Esophagus muscularis mucosa (tissue), 4 donors: Measurements from ENCODE around the gene LRRC56. TPM values are rescaled to one million over a fixed set of nuclear protein-coding genes. Genes with fewer than 3 reads are reported as not detected.

Experiments used
- DNase-seq: peaks from one replicate; pipeline ENCODE4 v3.0.0-alpha.2; 2017; ENCODE audit errors: extremely low spot score
- H3K27ac ChIP-seq, 4 donors: fragments of 200-600 bp; sonication (generic); replicated peaks in 1 of 4; 1 replicate in 3 of 4; 2 replicates in 1 of 4; pipeline ENCODE4 v1.5.1; 2016 to 2019; ENCODE audit warnings: mild to moderate bottlenecking in 1 of 4
- H3K27me3 ChIP-seq, 4 donors: fragments of 200-600 bp; sonication (generic); one replicate each; pipeline versions ENCODE4 v1.5.1 to v1.6.0; 2016 to 2019
- H3K36me3 ChIP-seq, 4 donors: fragments of 200-600 bp; sonication (generic); one replicate each; pipeline ENCODE4 v1.5.1; 2016 to 2019
- H3K4me1 ChIP-seq, 4 donors: fragments of 200-600 bp; sonication (generic); one replicate each; pipeline ENCODE4 v1.5.1; 2016 to 2019
- H3K4me3 ChIP-seq, 4 donors: fragments of 200-600 bp; sonication (generic); 1 replicate in 2 of 4; 2 replicates in 2 of 4; pipeline ENCODE4 v1.5.1; 2016 to 2019; ENCODE audit warnings: mild to moderate bottlenecking in 4 of 4, moderate library complexity in 1 of 4
- H3K9me3 ChIP-seq, 4 donors: fragments of 200-600 bp; sonication (generic); 1 replicate in 3 of 4; 2 replicates in 1 of 4; pipeline ENCODE4 v1.5.1; 2016 to 2019
- EP300 ChIP-seq: sonication (generic); formaldehyde crosslinking; IDR thresholded peaks from one replicate; pipeline ENCODE4 v1.6.1; 2017; ENCODE audit warnings: antibody characterized with exemption
- POLR2A ChIP-seq: fragments of 450-650 bp; IDR thresholded peaks from one replicate; pipeline ENCODE4 v1.6.1; 2017; ENCODE audit warnings: antibody characterized with exemption, moderate library complexity, mild to moderate bottlenecking, low read depth
- POLR2AphosphoS5 ChIP-seq, 2 donors: sonication (generic); formaldehyde crosslinking; IDR thresholded peaks; one replicate each; pipeline ENCODE4 v1.6.1; 2017; ENCODE audit warnings: antibody characterized with exemption in 2 of 2
- WGBS: methylation state at CpG from one replicate; pipeline ENCODE4 v1.1.5; 2018; 5-methylcytosine and 5-hydroxymethylcytosine counted together
- intact Hi-C: fragments of 100-400 bp; cut with DNase I; formaldehyde crosslinking; loops from one replicate; pipeline ENCODE4 v1.15.1; 2023
- total RNA-seq, 4 donors: library from RNA; depleted of rRNA; stranded (reverse); fragments of >200 nt; gene quantifications; one replicate each; pipeline versions ENCODE4 v1.1.0 to v1.2.1, GENCODE V29; 2016
- TF ChIP-seq, protein P1 (sequence below), 3 experiments: fragments of 200-600 bp in 2 of 3; fragments of 450-650 bp in 1 of 3; sonication (generic) in 2 of 3; IDR thresholded peaks; one replicate each; pipeline ENCODE4 v1.5.1; 2017 to 2019; ENCODE audit warnings: antibody characterized with exemption in 3 of 3, mild to moderate bottlenecking in 2 of 3, moderate library complexity in 1 of 3

The LRRC56 gene
- total RNA-seq, 4 donors from 2014 or later: 0.19 to 0.33 TPM; not detected in 2

DNA sequence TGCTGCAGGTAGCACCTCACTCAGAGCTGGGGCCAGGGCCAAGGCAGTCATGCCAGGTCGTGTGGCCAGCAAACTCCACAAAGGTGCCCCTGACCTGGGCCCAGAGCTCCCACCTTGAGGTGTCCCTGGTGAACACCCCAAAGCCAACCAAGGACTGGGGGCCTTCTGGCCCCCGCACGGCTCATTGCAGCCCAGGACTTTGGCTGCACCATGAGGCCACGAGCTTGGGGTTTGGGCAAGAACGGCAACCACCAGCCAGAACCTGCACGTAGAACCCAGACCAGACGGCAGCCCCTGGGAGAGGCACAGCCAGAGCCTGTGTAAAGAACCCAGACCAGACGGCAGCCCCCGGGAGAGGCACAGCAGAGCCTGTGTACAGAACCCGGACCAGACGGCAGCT lies 7.8 kb downstream of the LRRC56 start:
- H3K36me3 ChIP-seq: no peaks in the 10 kb centered on the region
- WGBS: 94% methylated on average over 8 of the region's 11 CpGs
- H3K4me1 ChIP-seq: no peaks in the 10 kb centered on the region
- TF ChIP-seq, protein P1, sequence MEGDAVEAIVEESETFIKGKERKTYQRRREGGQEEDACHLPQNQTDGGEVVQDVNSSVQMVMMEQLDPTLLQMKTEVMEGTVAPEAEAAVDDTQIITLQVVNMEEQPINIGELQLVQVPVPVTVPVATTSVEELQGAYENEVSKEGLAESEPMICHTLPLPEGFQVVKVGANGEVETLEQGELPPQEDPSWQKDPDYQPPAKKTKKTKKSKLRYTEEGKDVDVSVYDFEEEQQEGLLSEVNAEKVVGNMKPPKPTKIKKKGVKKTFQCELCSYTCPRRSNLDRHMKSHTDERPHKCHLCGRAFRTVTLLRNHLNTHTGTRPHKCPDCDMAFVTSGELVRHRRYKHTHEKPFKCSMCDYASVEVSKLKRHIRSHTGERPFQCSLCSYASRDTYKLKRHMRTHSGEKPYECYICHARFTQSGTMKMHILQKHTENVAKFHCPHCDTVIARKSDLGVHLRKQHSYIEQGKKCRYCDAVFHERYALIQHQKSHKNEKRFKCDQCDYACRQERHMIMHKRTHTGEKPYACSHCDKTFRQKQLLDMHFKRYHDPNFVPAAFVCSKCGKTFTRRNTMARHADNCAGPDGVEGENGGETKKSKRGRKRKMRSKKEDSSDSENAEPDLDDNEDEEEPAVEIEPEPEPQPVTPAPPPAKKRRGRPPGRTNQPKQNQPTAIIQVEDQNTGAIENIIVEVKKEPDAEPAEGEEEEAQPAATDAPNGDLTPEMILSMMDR (IDR thresholded peaks at IDR 0.05): no peak
- TF ChIP-seq EP300 (no peak), POLR2A (no peak), POLR2AphosphoS5 (IDR thresholded peaks at IDR 0.05) (no peak)
- H3K9me3 ChIP-seq: no peaks in the 10 kb centered on the region
- no peak for DNase-seq
- H3K4me3 ChIP-seq: no peak overlapping the region
- no peak overlapping the region for H3K27ac ChIP-seq
- peaks cover 0 to 32% (median 0%) of the 10 kb centered on the region in 4 donors for H3K27me3 ChIP-seq
- intact Hi-C loops: no loop called here

GRCh38 chr11:548700-549603 lies 11.6 kb downstream of the LRRC56 start:
- 88% methylated on average over 30 of the region's 32 CpGs for WGBS
- no peak for TF ChIP-seq EP300
- no peak overlapping the region for H3K27ac ChIP-seq
- peaks cover 3 to 64% (median 17%) of the 10 kb centered on the region in 4 donors for H3K27me3 ChIP-seq
- intact Hi-C loops: no loop called here
- H3K4me1 ChIP-seq: no peaks in the 10 kb centered on the region
- no peak overlapping the region for H3K4me3 ChIP-seq
- no peaks in the 10 kb centered on the region for H3K36me3 ChIP-seq
- DNase-seq: no peak
- H3K9me3 ChIP-seq: no peaks in the 10 kb centered on the region

DNA sequence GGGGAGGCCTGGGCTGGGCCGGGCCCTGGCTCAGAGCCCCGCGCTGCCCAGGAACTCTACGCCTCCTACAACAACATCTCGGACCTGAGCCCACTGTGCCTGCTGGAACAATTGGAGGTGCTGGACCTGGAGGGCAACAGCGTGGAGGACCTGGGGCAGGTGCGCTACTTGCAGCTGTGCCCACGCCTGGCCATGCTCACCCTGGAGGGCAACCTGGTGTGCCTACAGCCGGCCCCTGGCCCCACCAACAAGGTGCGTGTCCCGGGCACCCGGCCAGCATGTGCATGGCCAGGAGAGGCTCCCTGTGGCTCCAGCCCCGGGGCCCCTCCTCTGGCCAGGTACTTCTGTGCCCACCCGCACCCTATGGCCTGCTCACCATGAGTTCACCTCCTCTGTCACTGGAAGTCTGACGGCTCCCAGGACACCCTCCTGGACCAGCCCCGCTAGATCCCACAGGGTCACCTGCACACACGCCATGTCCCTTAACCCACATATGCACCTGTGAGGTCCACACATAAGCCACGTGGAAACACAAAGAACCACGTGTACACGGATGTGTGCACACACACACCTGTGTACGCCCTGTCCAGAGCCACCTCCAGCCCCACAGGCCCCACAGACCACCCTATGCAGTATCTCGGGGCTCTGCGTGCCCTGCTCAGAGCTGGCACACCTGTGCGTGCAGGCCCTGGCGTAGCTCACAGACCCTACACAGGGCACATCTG lies 12.9 kb downstream of the LRRC56 start:
- WGBS: 91% methylated on average over 16 of the region's 25 CpGs
- H3K27ac ChIP-seq: no peak overlapping the region
- no peaks in the 10 kb centered on the region for H3K36me3 ChIP-seq
- no peaks in the 10 kb centered on the region for H3K9me3 ChIP-seq
- peaks cover 8 to 11% (median 10%) of the 10 kb centered on the region in 4 donors for H3K4me1 ChIP-seq
- intact Hi-C loops: no loop called here
- no peak overlapping the region for H3K4me3 ChIP-seq
- DNase-seq: no peak
- TF ChIP-seq EP300: no peak
- TF ChIP-seq, protein P1 (IDR thresholded peaks at IDR 0.05): no peak
- no peak for TF ChIP-seq POLR2AphosphoS5 (IDR thresholded peaks at IDR 0.05)
- TF ChIP-seq POLR2A: no peak
- peaks cover 7 to 66% (median 28%) of the 10 kb centered on the region in 4 donors for H3K27me3 ChIP-seq

DNA sequence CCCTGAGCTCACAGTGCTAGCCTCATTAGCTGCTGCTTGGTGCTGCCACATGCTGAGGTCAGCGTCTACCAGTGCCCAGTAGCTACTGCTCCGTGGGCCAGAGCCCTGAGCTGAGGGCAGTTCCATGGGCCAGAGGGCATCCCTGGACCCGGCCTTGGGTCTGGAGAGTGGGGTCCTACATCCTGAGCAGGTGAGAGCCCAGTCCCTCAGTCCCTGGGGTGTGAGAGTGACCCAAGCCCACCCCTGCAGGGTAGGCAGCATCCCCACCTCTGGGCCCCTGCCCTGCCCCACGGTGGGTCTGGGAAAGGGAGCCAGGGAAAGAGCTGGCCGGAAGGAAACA lies 13.4 kb downstream of the LRRC56 start:
- Histone ChIP-seq H3K27ac (no peak overlapping the region), H3K9me3 (no peaks in the 10 kb centered on the region), H3K36me3 (no peaks in the 10 kb centered on the region), H3K27me3 (peaks cover 10 to 68% (median 34%) of the 10 kb centered on the region in 4 donors), H3K4me3 (no peak overlapping the region), H3K4me1 (peaks cover 14 to 16% (median 15%) of the 10 kb centered on the region in 4 donors)
- TF ChIP-seq, protein P1 (IDR thresholded peaks at IDR 0.05): no peak
- TF ChIP-seq EP300 (no peak), POLR2A (no peak)
- WGBS: 93% methylated on average over 2 of the region's 5 CpGs
- intact Hi-C loops: no loop called here
- no peak for DNase-seq

GRCh38 chr11:551131-551530 lies 13.8 kb downstream of the LRRC56 start:
- no peaks in the 10 kb centered on the region for H3K9me3 ChIP-seq
- no peak for DNase-seq
- H3K27ac ChIP-seq: no peak overlapping the region
- TF ChIP-seq EP300 (no peak), POLR2A (no peak), POLR2AphosphoS5 (IDR thresholded peaks at IDR 0.05) (no peak)
- TF ChIP-seq, protein P1 (IDR thresholded peaks at IDR 0.05): no peak
- H3K36me3 ChIP-seq: no peaks in the 10 kb centered on the region
- WGBS: no CpG with 5 or more reads among the region's 16 CpGs
- peaks cover 14 to 72% (median 38%) of the 10 kb centered on the region in 4 donors for H3K27me3 ChIP-seq
- intact Hi-C loops: no loop called here
- no peak overlapping the region for H3K4me3 ChIP-seq
- H3K4me1 ChIP-seq: peaks cover 15 to 20% (median 20%) of the 10 kb centered on the region in 4 donors
